HG02759 (cell line): ENCODE data around the gene C2orf81.

Experiments
- ATAC-seq: cut with Tn5 transposase; IDR thresholded peaks from one replicate; pipeline ENCODE4 v1.9.1; 2021; ENCODE audit warnings: mild to moderate bottlenecking, moderate library complexity; ENCODE audit not compliant: unreplicated experiment

The C2orf81 gene

DNA sequence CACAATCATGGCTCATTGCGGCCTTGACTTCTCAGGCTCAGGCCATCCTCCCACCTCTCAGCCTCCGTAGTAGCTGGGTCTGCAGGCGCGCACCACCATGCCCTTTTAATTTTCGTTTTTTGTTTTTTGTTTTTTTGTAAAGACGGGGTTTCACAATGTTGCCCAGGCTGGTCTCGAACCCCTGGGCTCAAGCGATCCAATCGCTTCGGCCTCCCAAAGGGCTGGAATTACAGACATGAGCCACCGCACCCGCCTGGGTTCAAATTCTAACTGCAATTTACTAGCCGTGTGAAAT lies 29.0 kb downstream of the C2orf81 start:
- ATAC-seq, result no peak

DNA sequence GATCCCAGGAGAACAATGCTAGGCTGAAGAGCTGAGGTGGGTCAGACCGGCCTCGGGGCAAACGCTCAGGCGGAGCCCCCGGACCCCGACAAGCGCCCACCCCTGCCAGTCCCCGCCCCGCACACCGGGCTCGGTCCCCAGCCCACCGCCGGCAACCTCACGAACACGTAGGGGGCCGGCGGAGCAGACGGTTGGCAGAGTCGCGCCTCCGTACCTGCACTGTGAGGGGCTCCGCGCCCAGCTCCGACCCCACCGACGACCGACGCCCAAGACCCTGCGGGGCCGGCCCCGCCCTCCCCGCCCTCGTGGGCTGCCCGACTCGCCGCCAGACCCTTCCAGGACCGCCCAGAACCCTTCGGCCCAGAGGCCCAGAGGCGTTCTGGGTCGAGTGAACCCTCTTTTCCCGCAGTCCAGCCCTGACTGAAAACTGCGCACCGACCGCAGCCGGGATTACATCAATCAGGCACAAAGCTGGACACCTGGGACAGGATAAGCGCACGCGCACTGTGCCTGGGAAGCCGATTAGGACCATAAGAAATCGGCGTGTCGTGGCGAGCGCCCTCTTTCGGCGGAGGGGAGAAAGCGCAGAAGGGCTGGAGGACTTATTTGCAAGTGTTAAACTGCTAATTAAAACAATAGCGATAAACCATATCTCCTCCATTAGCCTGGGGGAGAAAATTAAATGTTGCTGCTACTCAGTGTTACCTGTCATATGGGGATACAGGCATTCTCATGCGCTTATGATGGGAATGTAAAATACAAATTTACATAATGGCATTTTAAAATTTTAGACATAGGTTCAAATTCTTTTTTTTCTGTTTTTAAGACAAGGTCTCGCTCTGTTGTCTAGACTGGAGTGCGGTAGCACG lies 29.6 kb downstream of the C2orf81 start:
- ATAC-seq, result peak; percentile 81

DNA sequence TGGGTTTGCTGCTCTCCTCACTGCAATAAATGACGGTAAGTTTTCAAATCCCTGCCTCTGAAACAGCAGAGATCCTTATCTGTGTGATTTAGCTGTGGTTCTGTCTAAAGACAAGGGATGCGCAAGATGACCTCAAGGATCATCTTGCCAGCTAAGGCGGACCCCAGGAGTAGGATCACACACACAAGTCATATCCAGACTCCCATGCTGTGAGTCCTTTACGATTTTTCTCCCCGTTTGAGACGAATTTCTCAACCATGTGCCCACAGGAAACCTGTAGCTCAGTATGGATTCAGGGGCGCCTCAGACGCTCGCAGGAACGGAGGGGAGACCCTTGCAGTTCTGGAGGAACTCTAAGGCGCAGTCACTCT lies 30.2 kb downstream of the C2orf81 start:
- ATAC-seq, result no peak

DNA sequence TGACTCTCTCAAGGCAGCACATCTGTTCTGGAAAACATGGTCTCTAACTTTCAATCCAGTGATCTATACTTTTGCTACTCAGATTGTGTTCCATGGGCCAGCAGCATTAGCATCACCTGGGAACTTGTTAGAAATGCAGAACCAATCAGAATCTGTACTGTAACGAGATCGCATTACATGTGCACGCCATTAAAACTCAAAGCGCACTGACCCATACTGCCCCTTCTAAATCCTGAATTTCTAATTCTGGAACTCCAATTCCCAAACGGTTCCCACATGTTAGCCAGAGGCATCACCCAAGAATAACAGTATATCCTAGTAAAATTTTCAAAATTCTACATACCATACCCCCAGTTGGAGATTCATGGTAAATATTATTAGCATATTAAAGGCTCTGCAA lies 30.8 kb downstream of the C2orf81 start:
- ATAC-seq, result no peak

DNA sequence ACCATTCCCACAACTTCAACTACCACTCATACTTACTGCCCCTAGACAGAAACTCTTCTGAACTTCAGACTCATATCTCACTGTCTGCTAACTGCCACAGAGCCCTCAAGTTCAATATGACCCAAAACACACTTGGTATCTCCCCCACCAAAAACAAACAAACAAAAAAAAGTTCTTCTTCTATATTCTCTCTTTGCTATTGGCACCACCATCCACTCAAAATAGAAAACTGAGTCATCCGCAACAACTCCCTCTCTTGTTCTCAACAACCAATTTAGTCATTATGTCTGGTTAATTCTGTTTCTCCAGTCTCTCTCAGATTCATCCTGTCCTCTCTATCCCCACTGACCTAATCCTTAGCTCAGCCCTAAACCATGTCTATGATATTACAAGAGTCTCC lies 34.1 kb downstream of the C2orf81 start:
- ATAC-seq, result no peak

DNA sequence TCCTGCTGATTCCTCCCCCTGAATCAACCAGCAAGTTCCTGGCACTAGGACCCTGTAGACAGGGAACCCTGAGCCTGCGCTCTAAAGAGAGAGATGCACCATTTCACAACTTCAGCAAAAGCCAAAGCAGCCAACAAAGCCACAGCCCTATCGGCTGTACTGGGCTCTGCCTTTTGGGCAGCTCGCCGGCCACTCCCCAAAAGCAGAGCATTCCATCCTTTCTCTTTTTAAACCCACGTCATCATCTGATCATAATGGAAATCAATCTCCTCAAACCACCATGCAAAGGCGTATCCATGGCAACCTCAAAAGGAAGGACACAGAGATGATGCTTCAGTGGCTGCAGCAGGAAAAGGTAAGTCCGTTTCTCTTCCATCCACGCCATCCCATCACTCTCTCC lies 36.0 kb downstream of the C2orf81 start:
- no peak for ATAC-seq

DNA sequence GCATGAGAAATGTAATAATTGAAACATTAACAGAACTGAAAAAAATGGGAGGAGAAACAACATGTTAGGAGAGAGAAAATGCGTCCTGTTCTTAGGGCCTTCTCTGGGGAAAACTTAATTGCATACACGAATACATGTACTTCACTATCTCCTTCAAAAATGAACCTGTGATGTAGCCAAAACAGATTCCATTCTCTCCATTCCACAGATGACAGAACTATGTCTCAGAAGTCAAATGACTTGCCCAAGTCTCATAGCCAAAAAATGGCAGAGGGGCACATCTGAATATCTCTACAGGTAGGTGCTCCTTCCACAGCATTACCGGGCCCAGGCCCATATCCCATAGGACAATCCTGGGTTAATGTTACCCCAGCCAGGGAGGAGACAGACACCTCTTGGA lies 37.4 kb downstream of the C2orf81 start:
- ATAC-seq, result no peak

DNA sequence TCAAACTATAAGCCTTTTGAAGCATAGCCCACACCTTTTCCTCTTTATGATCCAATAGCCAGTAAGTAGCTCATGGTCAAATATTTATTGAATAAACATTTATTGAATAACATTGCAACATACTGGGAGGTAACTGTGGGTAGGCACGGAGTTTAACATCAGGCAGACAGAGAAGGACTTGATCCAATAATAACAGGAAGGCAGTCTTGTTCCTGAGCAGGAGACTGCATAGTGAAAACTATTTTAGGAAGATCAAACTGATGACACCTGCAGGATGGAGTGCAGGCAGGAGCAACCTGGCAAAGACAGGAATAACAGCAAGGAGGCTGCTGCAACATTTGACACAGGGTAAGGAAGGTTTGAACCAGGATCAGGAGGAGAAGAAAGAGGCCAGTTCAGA lies 38.2 kb downstream of the C2orf81 start:
- no peak for ATAC-seq

DNA sequence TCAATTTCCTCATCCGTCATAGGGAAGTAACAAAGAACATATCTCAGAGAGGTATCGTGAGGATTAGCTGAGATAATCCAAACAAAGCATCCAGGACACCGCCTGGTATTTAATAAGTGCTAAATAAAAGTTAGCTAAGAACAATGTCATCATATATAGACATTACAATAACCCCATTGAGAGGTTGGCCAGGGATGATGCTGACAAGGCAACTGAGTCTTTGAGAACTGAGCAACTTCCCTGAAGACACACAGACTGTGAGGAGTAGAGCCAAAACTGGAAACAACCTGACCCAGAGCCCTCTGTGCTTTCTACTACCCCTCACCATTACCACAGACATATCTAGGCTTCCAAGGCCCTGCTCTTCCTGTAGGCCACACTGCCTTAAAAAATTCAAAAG lies 39.7 kb downstream of the C2orf81 start:
- ATAC-seq, result no peak

DNA sequence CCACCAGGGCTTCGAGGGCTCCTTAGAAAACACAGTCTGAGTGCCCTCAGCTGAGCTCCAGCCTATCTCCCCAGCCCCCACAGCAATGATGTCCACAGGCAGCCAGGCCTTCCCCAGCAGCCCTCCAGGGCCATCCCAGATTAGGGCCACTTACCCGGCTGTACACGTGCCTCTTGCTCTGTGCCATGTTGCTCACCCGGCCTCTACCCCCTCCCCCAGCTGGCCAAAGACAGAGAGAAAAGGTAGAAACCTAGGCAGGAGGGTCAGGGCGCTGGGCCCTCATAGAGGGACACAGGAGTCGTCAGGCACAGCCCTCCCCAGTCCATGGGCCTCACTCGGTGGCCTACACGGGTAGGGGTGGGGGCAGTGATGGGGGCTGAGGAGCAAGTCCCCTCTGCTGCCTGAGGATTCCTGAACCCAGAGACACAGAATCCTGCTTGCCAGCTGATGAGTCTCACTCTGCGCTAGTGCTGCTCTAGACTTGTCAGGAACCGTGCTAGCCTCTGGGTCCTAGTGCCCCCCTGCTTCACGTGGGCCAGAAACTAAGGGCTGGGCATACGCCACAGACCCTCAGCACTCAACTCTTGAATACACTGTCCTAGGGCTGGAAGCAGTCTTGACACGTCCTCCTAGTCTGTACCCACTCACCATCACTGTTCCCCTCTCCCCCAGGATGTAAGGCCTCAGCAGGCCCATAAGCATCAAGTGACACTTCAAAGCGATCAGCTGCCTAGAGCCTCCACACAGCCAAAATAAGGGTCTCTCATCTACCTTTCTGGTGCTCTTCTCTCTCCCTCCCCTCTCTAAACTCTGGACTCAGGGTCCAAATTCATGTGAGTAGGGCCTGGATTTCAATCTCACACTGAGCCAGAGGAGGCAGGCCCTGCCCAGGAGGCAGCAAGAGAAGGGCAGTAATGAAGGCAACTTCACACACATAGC lies 41.3 kb downstream of the C2orf81 start, which contains the start of gene DCTN1:
TSS of gene DCTN1 (minus strand) at position 461 of the 939 bp plus-strand sequence. CDS start at position 187, 274 bp downstream.
- ATAC-seq, result no peak

DNA sequence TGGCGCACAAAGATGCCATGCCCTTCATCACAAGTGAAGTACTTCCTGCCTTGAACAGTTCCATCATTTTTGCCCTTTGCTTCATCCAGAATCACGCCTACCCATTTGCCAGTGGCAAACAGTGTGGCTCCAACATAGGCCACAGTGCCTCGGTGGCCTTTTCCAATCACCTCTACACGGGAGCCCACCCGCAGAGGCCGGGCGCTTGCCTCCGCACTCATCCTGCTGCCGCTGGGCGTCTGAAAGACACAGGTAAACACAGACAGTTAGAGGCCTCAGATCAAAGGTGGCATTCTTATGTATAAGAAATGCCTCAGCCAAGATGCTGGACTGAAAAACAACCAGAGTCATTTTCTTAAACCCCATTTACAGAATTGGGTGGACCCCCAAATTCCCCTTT lies 43.4 kb downstream of the C2orf81 start:
- ATAC-seq, result no peak

DNA sequence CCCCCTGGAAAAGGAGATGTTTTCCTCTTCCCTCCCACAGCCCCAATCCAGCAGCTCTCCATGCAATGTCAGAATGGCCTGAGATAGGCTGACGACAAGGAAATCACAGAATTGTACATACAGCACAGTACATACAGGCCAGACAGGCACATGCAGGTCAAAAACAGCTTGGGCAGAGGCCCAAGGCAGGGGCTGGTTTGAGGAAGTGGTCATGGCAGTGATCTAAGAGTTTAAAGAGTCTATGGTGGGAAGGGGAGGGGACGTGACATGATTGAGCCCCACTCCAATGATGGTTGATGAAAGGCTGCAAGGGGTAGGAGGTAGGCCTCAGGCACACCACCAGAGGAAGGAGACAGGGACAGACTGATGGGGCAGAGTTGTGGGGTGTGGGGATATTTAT lies 45.6 kb downstream of the C2orf81 start:
- ATAC-seq, result no peak

DNA sequence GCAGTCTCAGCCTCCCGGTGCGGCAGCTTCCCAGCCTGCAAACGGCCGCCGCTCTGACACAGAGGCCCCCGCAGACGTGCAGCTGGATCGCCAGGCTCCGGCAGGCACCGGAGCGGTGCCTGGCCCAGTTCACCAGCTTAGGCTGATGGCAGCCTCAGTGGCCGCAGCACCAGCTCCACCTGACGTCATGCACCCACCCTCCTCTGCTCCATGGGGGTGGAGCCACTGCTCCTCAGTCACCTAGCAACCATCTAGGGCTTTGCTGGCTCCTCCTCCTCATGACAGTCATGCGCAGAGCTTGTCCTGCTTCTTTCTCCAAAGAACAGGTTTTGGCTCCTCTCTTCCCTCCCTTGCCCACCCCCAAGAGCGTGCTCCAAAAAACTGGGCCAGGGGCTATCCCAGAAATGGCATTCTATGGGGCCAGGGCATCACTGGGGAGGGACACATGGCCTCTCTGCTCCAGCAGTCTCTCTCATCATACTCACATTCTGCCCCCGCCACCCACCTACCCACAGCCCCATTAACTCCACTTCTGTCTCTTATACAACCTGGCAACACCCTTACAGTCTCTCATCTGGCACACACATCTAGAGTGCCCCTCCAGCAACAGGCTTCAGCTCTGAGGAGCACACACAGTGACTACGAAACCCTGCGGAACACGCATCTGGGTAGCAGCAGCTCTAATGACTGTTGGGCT lies 46.8 kb downstream of the C2orf81 start:
- no peak for ATAC-seq

DNA sequence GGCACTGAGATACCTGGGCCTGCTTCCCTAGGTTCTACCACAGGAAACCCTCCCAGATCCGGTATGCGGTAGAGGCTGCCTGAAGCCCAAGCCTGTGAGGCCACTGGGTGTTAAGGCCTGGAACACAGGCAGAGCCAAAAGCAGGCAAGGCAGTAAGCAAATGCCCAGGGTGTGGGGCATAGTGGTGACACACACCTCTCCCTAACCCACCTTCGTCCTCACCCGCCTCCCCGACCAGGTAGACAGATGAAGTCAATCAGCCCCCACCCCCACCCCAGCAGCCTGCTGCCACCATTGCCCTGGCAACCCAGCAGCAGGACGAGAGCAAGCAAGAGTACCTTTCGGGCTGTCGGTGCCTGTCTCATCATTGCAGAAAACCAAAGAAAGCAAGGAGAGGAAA lies 47.4 kb downstream of the C2orf81 start:
- no peak for ATAC-seq

DNA sequence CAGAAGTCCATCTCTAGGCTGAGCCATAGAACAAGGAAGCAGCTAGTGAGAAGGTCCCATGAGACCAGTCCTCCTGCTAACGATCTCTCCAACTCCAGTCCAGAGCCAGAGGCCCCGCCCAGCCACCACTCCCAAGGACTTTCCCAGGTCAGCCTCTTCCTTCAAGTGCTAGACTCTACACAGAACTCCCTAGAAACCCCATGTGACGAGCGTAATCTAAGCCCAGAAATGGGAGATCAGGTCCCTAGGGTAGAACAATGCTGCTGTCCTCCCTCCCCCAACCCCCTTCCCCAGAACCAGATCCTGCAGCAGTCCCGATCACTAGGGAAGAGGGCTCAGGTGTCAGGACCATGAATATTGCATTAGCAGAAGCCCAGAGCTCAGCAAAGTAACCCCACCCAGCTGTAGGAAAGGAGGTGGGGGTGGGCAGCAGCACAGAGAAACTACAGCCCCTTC lies 48.2 kb downstream of the C2orf81 start:
- ATAC-seq, result no peak

DNA sequence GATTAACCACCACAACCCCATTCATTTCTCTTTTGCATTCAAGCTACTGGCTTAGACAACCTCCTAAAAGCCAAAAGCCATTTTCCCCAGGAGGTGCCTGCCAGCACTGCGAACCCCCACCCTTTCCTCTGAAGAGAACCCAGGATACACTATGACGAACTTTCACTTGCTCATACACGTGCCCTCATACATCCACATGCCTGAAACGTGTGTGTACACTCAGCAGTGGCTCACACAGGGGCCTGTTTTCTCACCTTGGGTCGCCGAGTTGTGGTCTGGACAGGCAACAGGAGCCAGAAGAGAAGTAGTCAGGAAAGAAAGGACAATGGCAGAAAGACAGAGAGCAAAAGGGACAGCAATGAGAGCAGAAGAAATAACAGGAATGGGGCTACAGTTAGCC lies 48.7 kb downstream of the C2orf81 start:
- no peak for ATAC-seq

DNA sequence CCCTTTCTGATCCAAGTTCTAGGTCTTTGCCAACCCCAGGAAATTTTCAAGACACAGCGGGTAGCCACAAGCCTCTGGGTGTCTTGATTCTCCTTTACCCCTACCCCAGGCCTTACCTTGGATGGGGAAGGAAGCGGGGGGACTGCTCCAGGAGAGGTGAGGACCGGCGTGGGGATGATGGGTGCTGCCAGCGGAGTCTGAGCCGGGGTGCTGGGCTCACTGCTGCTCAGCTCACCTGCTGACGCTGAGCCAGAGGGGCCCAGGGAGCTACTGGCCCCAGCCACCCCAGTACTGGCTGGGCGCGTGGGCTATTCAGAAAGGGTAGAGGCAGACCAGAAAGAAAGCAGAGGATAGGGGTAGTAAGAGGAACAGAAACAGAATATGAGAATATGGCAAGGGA lies 50.0 kb downstream of the C2orf81 start:
- no peak for ATAC-seq

DNA sequence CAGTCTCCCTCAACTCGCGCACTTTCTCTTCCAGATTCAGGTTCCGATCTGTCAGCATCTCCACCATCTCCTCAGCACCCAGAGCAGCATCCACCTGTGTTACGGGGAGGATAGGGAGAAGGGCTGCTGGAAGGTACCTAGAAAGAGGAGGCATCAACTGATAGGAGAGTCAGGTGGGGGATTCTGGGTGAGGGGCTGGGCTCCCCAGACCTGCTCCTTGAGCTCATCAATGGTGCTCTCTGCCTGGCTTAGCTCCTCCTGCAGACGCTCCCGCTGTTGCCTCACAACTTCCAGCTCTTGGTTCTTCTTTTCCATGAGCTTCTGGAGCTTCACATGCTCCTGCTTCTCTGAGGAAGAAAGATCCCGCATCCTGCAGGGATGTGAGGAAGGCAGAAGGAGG lies 51.4 kb downstream of the C2orf81 start:
- no peak for ATAC-seq

DNA sequence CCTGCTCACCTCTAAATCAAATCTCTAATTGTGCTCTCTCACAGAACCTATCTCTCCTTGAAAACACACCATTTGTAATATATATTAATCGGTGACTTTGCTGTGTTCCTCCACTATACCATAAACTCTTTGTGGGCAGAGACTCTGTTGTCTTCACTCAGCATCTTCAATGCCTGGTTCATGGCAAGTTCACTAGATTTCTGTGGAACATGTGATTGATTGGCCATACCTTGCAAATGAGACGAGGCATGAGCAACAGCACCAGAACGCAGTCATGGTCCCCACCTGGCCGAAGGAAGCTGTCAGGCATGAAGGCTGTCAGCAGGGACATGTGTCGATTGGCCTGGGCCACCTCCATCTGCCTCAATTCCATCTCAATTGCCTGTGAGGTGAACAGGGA lies 52.9 kb downstream of the C2orf81 start:
- no peak for ATAC-seq

DNA sequence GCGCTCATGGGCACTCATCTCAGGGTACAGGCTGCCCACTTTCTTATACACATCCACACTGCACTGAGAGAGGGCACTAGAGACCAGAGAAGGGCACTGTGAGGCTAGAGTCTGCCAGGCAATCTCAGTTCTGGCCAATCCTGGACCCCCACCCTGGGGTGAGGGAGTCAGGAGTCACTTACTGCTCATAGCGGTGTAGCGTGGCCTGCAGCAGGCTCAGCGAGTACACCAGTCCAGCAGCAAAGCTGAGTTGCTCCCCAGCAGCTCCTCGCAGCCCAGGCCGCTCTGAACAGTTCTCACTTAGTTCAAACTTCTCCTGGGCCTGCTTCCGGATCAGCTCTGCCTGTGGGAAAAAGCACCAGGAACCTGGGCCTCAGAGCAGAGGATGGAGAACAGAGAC lies 53.6 kb downstream of the C2orf81 start:
- no peak for ATAC-seq

DNA sequence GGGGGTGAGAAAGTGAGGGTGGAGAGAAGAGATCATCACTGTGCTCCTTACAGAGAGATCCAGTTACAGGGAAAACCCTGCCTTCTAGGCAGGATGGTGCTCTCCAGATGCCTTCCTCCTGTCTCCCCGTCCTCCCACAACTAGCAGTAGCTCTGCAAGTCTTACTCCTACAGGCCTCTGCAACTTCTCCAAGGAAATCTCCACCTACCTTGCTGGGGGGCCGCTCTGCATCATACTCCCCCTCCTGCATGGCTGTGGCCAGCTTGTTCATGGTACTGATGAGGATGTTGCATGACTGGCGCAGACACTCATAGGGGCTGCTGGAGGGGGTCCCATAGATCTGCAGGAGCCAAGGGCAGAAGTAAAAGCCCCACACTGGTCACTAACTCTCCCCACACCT lies 55.4 kb downstream of the C2orf81 start:
- ATAC-seq, result no peak
